ENCODE measurements around the gene MACC1. TPM values are rescaled to one million over a fixed set of nuclear protein-coding genes. Genes with fewer than 3 reads are reported as not detected.

Gene MACC1
- total and polyA plus RNA-seq, 8 donors, result 1.5 to 27.0 (median 9.6) TPM

- FAIRE-seq, result no peak
Measured at GRCh38 chr7:20236790-20237189, 19.6 kb upstream of the MACC1 start.

GRCh38 chr7:20236043-20236442 is 18.9 kb upstream of the MACC1 start:
- 92 to 93% methylated on average over 6 of the region's 6 CpGs for WGBS, 2 donors
- Histone ChIP-seq H3K9me3 (no peaks in the 10 kb centered on the region), H3K27me3 (no peaks in the 10 kb centered on the region), H3K4me1 (peaks cover 0 to 2% (median 2%) of the 10 kb centered on the region in 3 donors), H3K36me3 (no peaks in the 10 kb centered on the region), H3K4me3 (no peak overlapping the region), H3K27ac (no peak overlapping the region)
- FAIRE-seq (no peak), ATAC-seq (no peak), DNase-seq (no peak)
- TF ChIP-seq CTCF (IDR thresholded peaks at IDR 0.05), result no peak
- intact Hi-C loops (cut with DNase I), result no loop called here

More at GRCh38 chr7:20236790-20237189, 19.6 kb upstream of the MACC1 start:
- peaks cover 0 to 7% (median 6%) of the 10 kb centered on the region in 3 donors for H3K4me1 ChIP-seq
- H3K27me3 ChIP-seq, result no peaks in the 10 kb centered on the region
- intact Hi-C loops (cut with DNase I), result no loop called here
- no peaks in the 10 kb centered on the region for H3K36me3 ChIP-seq
- no peaks in the 10 kb centered on the region for H3K9me3 ChIP-seq
- H3K4me3 ChIP-seq, result no peak overlapping the region
- TF ChIP-seq CTCF (IDR thresholded peaks at IDR 0.05), result no peak
- no peak for DNase-seq
- peak in 1 of 4 donors; percentile 9 for ATAC-seq
- no peak overlapping the region for H3K27ac ChIP-seq

GRCh38 chr7:20235288-20235687 is 18.1 kb upstream of the MACC1 start:
- intact Hi-C loops (cut with DNase I), result no loop called here
- Histone ChIP-seq H3K4me3 (no peak overlapping the region), H3K4me1 (no peaks in the 10 kb centered on the region), H3K27ac (no peak overlapping the region), H3K9me3 (no peaks in the 10 kb centered on the region), H3K36me3 (no peaks in the 10 kb centered on the region), H3K27me3 (no peaks in the 10 kb centered on the region)
- WGBS, 2 donors, result 29 to 36% methylated on average over 4 of the region's 4 CpGs
- DNase-seq (no peak), ATAC-seq (peak in 1 of 4 donors; percentile 50), FAIRE-seq (no peak)
- TF ChIP-seq CTCF (IDR thresholded peaks at IDR 0.05), result no peak

- intact Hi-C loops (cut with DNase I), result no loop called here
- Histone ChIP-seq H3K27ac (no peak overlapping the region), H3K27me3 (no peaks in the 10 kb centered on the region), H3K4me1 (no peaks in the 10 kb centered on the region), H3K9me3 (no peaks in the 10 kb centered on the region), H3K36me3 (no peaks in the 10 kb centered on the region), H3K4me3 (no peak overlapping the region)
- DNase-seq (no peak), ATAC-seq (no peak), FAIRE-seq (no peak)
- 89 to 93% methylated on average over 4 of the region's 4 CpGs for WGBS, 2 donors
- no peak for TF ChIP-seq CTCF (IDR thresholded peaks at IDR 0.05)
Measured at GRCh38 chr7:20233362-20233761, 16.2 kb upstream of the MACC1 start.

- ATAC-seq (no peak), FAIRE-seq (no peak), DNase-seq (no peak)
- Histone ChIP-seq H3K27ac (no peak overlapping the region), H3K4me1 (no peaks in the 10 kb centered on the region), H3K36me3 (no peaks in the 10 kb centered on the region), H3K4me3 (no peak overlapping the region), H3K9me3 (no peaks in the 10 kb centered on the region), H3K27me3 (no peaks in the 10 kb centered on the region)
- 95 to 96% methylated on average over 1 of the region's 1 CpG for WGBS, 2 donors
- no peak for TF ChIP-seq CTCF (IDR thresholded peaks at IDR 0.05)
- intact Hi-C loops (cut with DNase I), result no loop called here
Measured at GRCh38 chr7:20232848-20233247, 15.7 kb upstream of the MACC1 start.

Measured in pancreas (tissue), 10 donors.